Mesenchymal stem cell (in vitro differentiated cells and primary cell): ENCODE data around the gene ABCC1.
"Not testable (repeated sequence)": the region's sequence is repeated elsewhere in the genome, so short reads cannot be mapped to it uniquely, and the experiment has no call there.

Experiments used
- DNase-seq: peaks from one replicate; pipeline ENCODE4 v3.0.0-alpha.2; 2013
- H2AFZ ChIP-seq: one replicate; pipeline ENCODE4 v1.6.1; 2013; ENCODE audit warnings: low read depth, mild to moderate bottlenecking, control low read depth, inconsistent platforms, low read length, moderate library complexity
- H2AK5ac ChIP-seq: 2 replicates; pipeline ENCODE4 v1.6.1; 2013; ENCODE audit warnings: low read length, moderate library complexity, mild to moderate bottlenecking, inconsistent platforms; ENCODE audit not compliant: severe bottlenecking
- H2BK120ac ChIP-seq: one replicate; pipeline ENCODE4 v1.6.1; 2013; ENCODE audit warnings: low read depth, mild to moderate bottlenecking, inconsistent platforms, low read length, moderate library complexity
- H2BK12ac ChIP-seq, 2 experiments: one replicate each; pipeline ENCODE4 v1.6.1; 2013; ENCODE audit warnings: inconsistent platforms in 2 of 2, low read length in 2 of 2, mild to moderate bottlenecking in 2 of 2, moderate library complexity in 2 of 2, control low read depth in 1 of 2
- H2BK15ac ChIP-seq: one replicate; pipeline ENCODE4 v1.6.1; 2013; ENCODE audit warnings: mild to moderate bottlenecking, low read depth, inconsistent platforms; ENCODE audit not compliant: poor library complexity, severe bottlenecking
- H2BK5ac ChIP-seq: 2 replicates; pipeline ENCODE4 v1.6.1; 2013; ENCODE audit warnings: low read depth, mild to moderate bottlenecking, low read length, control low read depth, inconsistent platforms; ENCODE audit not compliant: poor library complexity, severe bottlenecking
- H3K14ac ChIP-seq, 2 experiments: one replicate each; pipeline ENCODE4 v1.6.1; 2013; ENCODE audit warnings: inconsistent platforms in 2 of 2, low read length in 2 of 2, control low read depth in 1 of 2, mild to moderate bottlenecking in 1 of 2, moderate library complexity in 1 of 2
- H3K18ac ChIP-seq, 2 experiments: one replicate each; pipeline ENCODE4 v1.6.1; 2013; ENCODE audit warnings: inconsistent platforms in 2 of 2, low read length in 2 of 2, control low read depth in 1 of 2, low read depth in 1 of 2, mild to moderate bottlenecking in 1 of 2
- H3K23ac ChIP-seq, 2 experiments: one replicate each; pipeline ENCODE4 v1.6.1; 2013; ENCODE audit warnings: inconsistent platforms in 2 of 2, low read length in 2 of 2, mild to moderate bottlenecking in 2 of 2, moderate library complexity in 2 of 2, control low read depth in 1 of 2
- H3K27ac ChIP-seq: 2 replicates; pipeline ENCODE4 v1.5.1; 2013; ENCODE audit warnings: mild to moderate bottlenecking, moderate library complexity, low read length, control low read depth, inconsistent platforms; ENCODE audit not compliant: poor library complexity, severe bottlenecking
- H3K27me3 ChIP-seq, 2 experiments: 2 replicates each; pipeline versions ENCODE4 v1.6.1 to v1.7.0; 2013; ENCODE audit warnings: low read length in 2 of 2, mild to moderate bottlenecking in 2 of 2, moderate library complexity in 2 of 2, control low read depth in 1 of 2, inconsistent platforms in 1 of 2; ENCODE audit not compliant: control insufficient read depth in 1 of 2, insufficient read depth in 1 of 2
- H3K36me3 ChIP-seq, 2 experiments: 2 replicates each; pipeline versions ENCODE4 v1.6.1 to v1.7.0; 2013; ENCODE audit warnings: low read length in 2 of 2, control low read depth in 1 of 2, inconsistent platforms in 1 of 2, low read depth in 1 of 2, mild to moderate bottlenecking in 1 of 2; ENCODE audit not compliant: insufficient read depth in 2 of 2, control insufficient read depth in 1 of 2
- H3K4ac ChIP-seq, 2 experiments: one replicate each; pipeline ENCODE4 v1.6.1; 2013; ENCODE audit warnings: inconsistent platforms in 2 of 2, low read length in 2 of 2, mild to moderate bottlenecking in 2 of 2, moderate library complexity in 2 of 2, control low read depth in 1 of 2, low read depth in 1 of 2
- H3K4me1 ChIP-seq: 2 replicates; pipeline ENCODE4 v1.6.1; 2013; ENCODE audit warnings: low read depth, low read length, control low read depth; ENCODE audit not compliant: control insufficient read depth, insufficient read depth
- H3K4me2 ChIP-seq: 2 replicates; pipeline ENCODE4 v1.6.1; 2013; ENCODE audit warnings: low read length, mild to moderate bottlenecking, inconsistent platforms; ENCODE audit not compliant: poor library complexity, severe bottlenecking
- H3K4me3 ChIP-seq, 2 experiments: 2 replicates each; pipeline versions ENCODE4 v1.5.1 to v1.7.0; 2013; ENCODE audit warnings: low read length in 2 of 2, mild to moderate bottlenecking in 2 of 2, control low read depth in 1 of 2, low read depth in 1 of 2; ENCODE audit not compliant: insufficient read depth in 1 of 2
- H3K79me1 ChIP-seq: replicated peaks from 2 replicates; pipeline ENCODE4 v1.6.1; 2013; ENCODE audit warnings: mild to moderate bottlenecking, control low read depth, low read length, inconsistent platforms; ENCODE audit not compliant: poor library complexity, severe bottlenecking
- H3K9ac ChIP-seq: 2 replicates; pipeline ENCODE4 v1.7.0; 2013; ENCODE audit warnings: mild to moderate bottlenecking, low read length, moderate library complexity
- H3K9me3 ChIP-seq: 2 replicates; pipeline ENCODE4 v1.7.0; 2013; ENCODE audit warnings: mild to moderate bottlenecking, low read length; ENCODE audit not compliant: control insufficient read depth
- H4K8ac ChIP-seq: one replicate; pipeline ENCODE4 v1.6.1; 2013; ENCODE audit warnings: inconsistent platforms, mild to moderate bottlenecking, low read length, moderate library complexity
- H4K91ac ChIP-seq: one replicate; pipeline ENCODE4 v1.6.1; 2013; ENCODE audit warnings: mild to moderate bottlenecking, low read length, inconsistent platforms
- WGBS: methylation state at CpG from one replicate; pipeline ENCODE4 v1.1.7; 2013; ENCODE audit warnings: mixed read lengths; 5-methylcytosine and 5-hydroxymethylcytosine counted together

Gene ABCC1

GRCh38 chr16:16153000-16153399 lies 203.6 kb downstream of the ABCC1 start:
- H3K79me1 ChIP-seq, H3K18ac ChIP-seq, H3K27ac ChIP-seq, H3K27me3 ChIP-seq, H3K4me2 ChIP-seq, H2BK120ac ChIP-seq, H2AFZ ChIP-seq, DNase-seq, H2BK12ac ChIP-seq, H3K9ac ChIP-seq, H3K23ac ChIP-seq, H4K91ac ChIP-seq, H2BK15ac ChIP-seq, H2AK5ac ChIP-seq, H2BK5ac ChIP-seq, H4K8ac ChIP-seq, H3K9me3 ChIP-seq, H3K4ac ChIP-seq, H3K14ac ChIP-seq, H3K4me3 ChIP-seq: not testable (repeated sequence)
- 95% methylated on average over 12 of the region's 12 CpGs for WGBS
- peaks cover 19% of the 10 kb centered on the region for H3K4me1 ChIP-seq
- H3K36me3 ChIP-seq = peaks cover 0 to 12% of the 10 kb centered on the region in 2 experiments

- H3K18ac ChIP-seq = no peak overlapping the region
- no peak overlapping the region for H3K4me2 ChIP-seq
- no peak overlapping the region for H2BK5ac ChIP-seq
- H2AK5ac ChIP-seq = no peak overlapping the region
- H3K36me3 ChIP-seq = peaks cover 0 to 14% of the 10 kb centered on the region in 2 experiments
- no peak overlapping the region for H3K9ac ChIP-seq
- peaks cover 7% of the 10 kb centered on the region in 2 experiments for H3K27me3 ChIP-seq
- no peak overlapping the region for H3K23ac ChIP-seq
- H2BK15ac ChIP-seq = no peak overlapping the region
- H3K4me3 ChIP-seq = no peak overlapping the region
- H4K91ac ChIP-seq = no peak overlapping the region
- DNase-seq = no peak
- no peaks in the 10 kb centered on the region for H3K79me1 ChIP-seq
- H3K27ac ChIP-seq = no peak overlapping the region
- WGBS = 88% methylated on average over 17 of the region's 18 CpGs
- H3K4ac ChIP-seq = no peak overlapping the region
- no peak overlapping the region for H2BK12ac ChIP-seq
- H2AFZ ChIP-seq = no peak overlapping the region
- H3K14ac ChIP-seq = no peak overlapping the region
- H4K8ac ChIP-seq = no peak overlapping the region
- peaks cover 15% of the 10 kb centered on the region for H3K9me3 ChIP-seq
- no peak overlapping the region for H2BK120ac ChIP-seq
- H3K4me1 ChIP-seq = peaks cover 12% of the 10 kb centered on the region
Observed at GRCh38 chr16:16154281-16154951, 205.0 kb downstream of the ABCC1 start.

- Histone ChIP-seq H3K18ac (no peak overlapping the region), H3K4me2 (no peak overlapping the region), H3K4ac (no peak overlapping the region), H3K4me3 (no peak overlapping the region), H3K27me3 (peaks cover 7 to 11% of the 10 kb centered on the region in 2 experiments), H2BK15ac (no peak overlapping the region), H2AK5ac (no peak overlapping the region), H3K14ac (no peak overlapping the region), H3K9me3 (peaks cover 21% of the 10 kb centered on the region), H4K91ac (no peak overlapping the region), H2AFZ (no peak overlapping the region), H2BK12ac (no peak overlapping the region), H3K79me1 (no peaks in the 10 kb centered on the region), H2BK120ac (no peak overlapping the region), H3K36me3 (peaks cover 0 to 16% of the 10 kb centered on the region in 2 experiments), H3K27ac (no peak overlapping the region), H2BK5ac (no peak overlapping the region), H3K9ac (no peak overlapping the region), H3K23ac (no peak overlapping the region), H4K8ac (no peak overlapping the region), H3K4me1 (peaks cover 6% of the 10 kb centered on the region)
- DNase-seq = no peak
- WGBS = 88% methylated on average over 3 of the region's 3 CpGs
Observed at GRCh38 chr16:16155234-16155633, 205.8 kb downstream of the ABCC1 start.

GRCh38 chr16:16157166-16157565 lies 207.8 kb downstream of the ABCC1 start:
- H2BK120ac ChIP-seq = no peak overlapping the region
- no peak overlapping the region for H3K4me2 ChIP-seq
- H4K91ac ChIP-seq = no peak overlapping the region
- H2AK5ac ChIP-seq = no peak overlapping the region
- H3K79me1 ChIP-seq = no peaks in the 10 kb centered on the region
- H2BK12ac ChIP-seq = no peak overlapping the region
- no peak overlapping the region for H3K4ac ChIP-seq
- H2AFZ ChIP-seq = no peak overlapping the region
- H3K9ac ChIP-seq = no peak overlapping the region
- H3K9me3 ChIP-seq = peaks cover 21% of the 10 kb centered on the region
- H3K4me3 ChIP-seq = no peak overlapping the region
- H2BK15ac ChIP-seq = no peak overlapping the region
- 100% methylated on average over 1 of the region's 1 CpG for WGBS
- H3K27me3 ChIP-seq = peaks cover 7 to 21% of the 10 kb centered on the region in 2 experiments
- no peak overlapping the region for H4K8ac ChIP-seq
- no peak overlapping the region for H3K27ac ChIP-seq
- H3K18ac ChIP-seq = no peak overlapping the region
- no peak overlapping the region for H2BK5ac ChIP-seq
- H3K36me3 ChIP-seq = peaks cover 0 to 17% of the 10 kb centered on the region in 2 experiments
- no peak for DNase-seq
- peaks cover 3% of the 10 kb centered on the region for H3K4me1 ChIP-seq
- H3K14ac ChIP-seq = no peak overlapping the region
- no peak overlapping the region for H3K23ac ChIP-seq
